GM10266 (cell line): ENCODE measurements around the gene PITPNC1.

Source experiments
- DNase-seq: peaks from one replicate; pipeline ENCODE4 v3.0.0; 2012; ENCODE audit errors: extremely low spot score
- TF ChIP-seq, protein P1 (sequence below): IDR thresholded peaks from 2 replicates; pipeline ENCODE4 v1.5.1; 2012; ENCODE audit warnings: mild to moderate bottlenecking, low read depth; ENCODE audit not compliant: control insufficient read depth, insufficient read depth; ENCODE audit errors: missing control alignments

PITPNC1 gene

DNA sequence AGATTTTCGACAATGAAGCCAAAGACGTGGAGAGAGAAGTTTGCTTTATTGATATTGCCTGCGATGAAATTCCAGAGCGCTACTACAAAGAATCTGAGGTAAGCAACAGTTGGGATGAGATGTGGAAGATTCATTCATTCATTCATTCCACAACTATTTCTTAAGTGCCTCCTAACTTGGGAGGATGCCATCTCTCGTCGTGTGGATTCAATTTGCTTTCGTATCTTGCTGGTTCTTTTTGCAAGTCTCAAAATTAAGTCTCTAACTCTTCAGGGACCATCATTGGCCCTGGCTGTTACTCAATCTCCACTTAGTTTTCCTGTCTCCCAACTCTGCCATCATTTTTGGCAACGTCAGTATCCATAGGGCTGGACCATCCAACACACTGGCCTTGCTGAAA, 255.1 kb downstream of the PITPNC1 start:
- TF ChIP-seq, protein P1, sequence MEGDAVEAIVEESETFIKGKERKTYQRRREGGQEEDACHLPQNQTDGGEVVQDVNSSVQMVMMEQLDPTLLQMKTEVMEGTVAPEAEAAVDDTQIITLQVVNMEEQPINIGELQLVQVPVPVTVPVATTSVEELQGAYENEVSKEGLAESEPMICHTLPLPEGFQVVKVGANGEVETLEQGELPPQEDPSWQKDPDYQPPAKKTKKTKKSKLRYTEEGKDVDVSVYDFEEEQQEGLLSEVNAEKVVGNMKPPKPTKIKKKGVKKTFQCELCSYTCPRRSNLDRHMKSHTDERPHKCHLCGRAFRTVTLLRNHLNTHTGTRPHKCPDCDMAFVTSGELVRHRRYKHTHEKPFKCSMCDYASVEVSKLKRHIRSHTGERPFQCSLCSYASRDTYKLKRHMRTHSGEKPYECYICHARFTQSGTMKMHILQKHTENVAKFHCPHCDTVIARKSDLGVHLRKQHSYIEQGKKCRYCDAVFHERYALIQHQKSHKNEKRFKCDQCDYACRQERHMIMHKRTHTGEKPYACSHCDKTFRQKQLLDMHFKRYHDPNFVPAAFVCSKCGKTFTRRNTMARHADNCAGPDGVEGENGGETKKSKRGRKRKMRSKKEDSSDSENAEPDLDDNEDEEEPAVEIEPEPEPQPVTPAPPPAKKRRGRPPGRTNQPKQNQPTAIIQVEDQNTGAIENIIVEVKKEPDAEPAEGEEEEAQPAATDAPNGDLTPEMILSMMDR: no peak

DNA sequence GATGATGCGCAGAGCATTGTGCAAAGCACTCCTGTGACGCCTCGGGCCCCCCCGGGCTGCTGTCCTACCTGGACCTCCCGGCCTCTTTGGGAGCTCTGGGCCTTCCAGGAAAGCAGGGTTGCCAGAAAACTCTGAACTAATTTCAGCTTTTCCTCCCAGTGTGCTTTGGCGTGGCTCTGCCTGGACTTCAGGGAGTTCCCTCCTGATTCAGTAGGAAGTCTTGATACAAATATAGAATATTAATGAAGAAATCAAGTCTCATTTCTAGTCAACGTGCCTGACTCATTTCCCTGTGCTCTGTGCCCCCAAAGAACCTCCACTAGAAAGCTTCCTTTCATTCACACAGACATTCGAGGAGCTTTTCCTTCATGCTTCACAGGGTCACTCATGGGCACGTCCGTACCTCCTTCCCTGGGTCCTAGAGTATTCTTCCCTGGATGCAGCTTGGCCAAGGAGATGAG, 256.7 kb downstream of the PITPNC1 start:
- no peak for DNase-seq
- TF ChIP-seq, protein P1: no peak

More for the DNA sequence above, 255.1 kb downstream of the PITPNC1 start:
- no peak for DNase-seq

DNA sequence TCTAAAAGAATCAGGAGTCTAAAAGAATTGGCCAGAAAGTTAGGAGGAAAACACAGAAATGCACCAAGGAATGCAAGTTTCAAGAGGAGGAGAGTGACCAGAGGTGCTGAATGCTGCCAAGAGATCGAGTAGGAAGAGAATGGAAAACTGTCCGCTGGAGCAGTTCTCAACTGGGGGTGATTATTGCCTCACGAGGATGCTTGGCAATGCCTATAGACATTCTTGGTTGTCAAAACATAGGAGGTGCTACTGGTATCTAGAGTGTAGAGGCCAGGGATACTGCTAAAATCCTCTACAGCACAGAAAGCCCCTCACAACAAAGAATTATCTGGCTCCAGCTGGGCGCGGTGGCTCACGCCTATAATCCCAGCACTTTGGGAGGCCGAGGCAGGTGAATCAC, 258.6 kb downstream of the PITPNC1 start:
- TF ChIP-seq, protein P1: no peak

DNA sequence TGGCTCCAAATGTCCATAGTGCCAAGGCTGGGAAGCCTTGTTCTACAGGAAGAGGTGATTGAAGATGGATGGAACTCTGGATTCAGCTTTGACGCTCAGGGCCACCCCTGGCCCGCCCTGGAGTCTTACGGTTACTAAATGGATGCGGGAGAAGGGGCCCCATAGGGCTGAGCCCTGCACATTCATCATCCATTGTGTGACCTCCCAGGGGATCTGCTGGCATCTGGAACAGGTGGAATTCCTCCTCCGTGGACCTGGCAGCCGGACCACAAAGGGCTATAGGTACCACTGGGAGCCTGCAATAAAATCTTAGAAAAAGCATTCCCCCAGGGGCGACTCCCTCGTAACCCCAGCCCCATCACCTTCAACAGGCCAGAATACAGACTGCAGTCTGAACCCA, 259.2 kb downstream of the PITPNC1 start:
- TF ChIP-seq, protein P1: no peak
- DNase-seq: no peak

More for the DNA sequence above, 258.6 kb downstream of the PITPNC1 start:
- DNase-seq: no peak

DNA sequence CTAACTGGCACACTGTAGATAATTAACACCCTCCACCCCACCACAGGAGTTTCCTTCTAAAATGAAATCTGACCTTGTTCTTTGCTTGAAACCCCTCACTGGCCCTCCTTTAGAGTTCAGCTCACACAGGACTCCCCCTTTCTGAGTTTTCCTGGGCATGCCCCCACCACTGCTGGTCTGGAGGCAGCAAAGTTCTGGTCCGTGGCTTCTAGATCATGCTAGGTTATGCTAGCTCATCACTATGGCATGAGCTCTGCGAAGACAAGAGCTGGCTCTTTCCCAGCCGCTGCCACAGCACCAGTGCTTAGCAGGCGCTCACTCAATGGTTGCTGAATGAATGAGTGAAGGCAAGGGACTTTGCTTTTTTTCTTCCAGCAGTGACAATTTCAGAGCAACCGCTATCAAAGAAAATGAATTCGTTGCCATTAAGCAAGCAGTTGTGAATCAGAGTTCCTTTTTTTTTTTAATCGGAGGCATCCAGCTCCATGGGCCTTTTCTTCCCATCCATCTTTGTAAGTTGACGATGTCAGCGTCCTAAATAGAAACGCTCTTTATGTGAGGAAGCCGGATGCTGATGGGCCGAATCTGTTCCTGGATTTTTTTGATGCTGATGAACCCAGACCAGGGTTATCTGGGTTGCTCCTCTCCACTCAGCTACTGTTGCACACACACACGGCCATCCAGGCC, 259.9 kb downstream of the PITPNC1 start:
- TF ChIP-seq, protein P1: no peak
- DNase-seq: no peak

DNA sequence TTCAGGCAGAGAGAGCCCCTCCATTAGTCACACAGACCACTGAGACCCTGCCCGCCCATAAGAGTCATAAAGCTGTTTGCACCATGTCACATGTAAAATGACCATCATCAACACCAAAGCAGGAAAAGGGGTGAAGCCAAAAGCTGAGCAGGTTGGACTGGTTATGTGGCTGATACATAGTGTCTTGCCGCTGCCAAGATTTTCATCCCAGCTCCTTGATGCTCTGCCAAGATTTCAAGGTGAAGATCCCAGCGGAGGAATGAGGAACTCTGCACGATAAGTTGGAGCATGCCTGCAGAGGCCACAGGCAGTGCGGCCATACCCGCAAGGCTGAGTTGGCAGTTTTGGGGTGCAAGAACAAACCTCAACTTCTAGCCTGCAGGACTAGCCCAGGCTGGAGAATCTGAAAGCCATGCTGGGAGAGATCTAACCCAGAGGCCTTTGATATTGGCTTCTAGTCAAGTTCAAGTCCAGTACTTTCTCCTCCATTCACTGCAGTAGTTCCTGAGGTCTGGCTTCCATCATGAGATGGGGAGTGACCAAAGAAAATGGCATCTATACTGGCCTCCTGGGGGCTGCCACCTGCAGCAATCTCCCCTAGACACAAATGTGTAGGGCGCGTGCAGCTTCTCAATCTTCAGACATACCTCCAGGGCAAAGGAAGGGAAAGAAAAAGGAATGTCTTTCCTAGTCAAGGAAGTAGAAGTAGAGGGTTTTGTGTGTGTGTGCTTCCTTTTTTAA, 261.0 kb downstream of the PITPNC1 start:
- no peak for DNase-seq
- TF ChIP-seq, protein P1: no peak

DNA sequence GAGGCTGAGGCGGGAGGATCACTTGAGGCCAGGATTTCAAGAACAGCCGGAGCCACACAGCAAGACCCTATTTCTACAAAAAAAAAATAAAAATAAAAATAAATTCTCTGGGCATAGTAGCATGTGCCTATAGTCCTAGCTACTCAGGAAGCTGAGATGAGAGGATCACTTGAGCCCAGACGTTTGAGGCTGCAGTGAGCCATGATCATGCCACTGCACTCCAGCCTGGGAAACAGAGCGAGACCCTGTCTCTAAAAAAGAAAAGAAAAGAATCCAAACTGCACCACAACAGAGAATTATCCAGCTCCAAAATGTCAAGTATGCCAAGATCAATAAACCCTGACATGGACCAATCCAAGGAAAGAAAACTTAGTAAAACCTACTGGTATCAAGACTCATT, 261.8 kb downstream of the PITPNC1 start:
- TF ChIP-seq, protein P1: no peak
- no peak for DNase-seq
